C4-2B (cell line): ENCODE measurements around the gene DIRAS1.

Source experiments
- H3K27ac ChIP-seq: fragments of 450-650 bp; 2 replicates; pipeline ENCODE4 v1.5.1; 2017
- ZFX ChIP-seq: fragments of 450-650 bp; IDR thresholded peaks from 2 replicates; pipeline ENCODE4 v1.6.1; 2017
- TF ChIP-seq, protein P1 (sequence below): fragments of 450-650 bp; conservative IDR thresholded peaks from 2 replicates; pipeline ENCODE4 v1.5.1; 2017; ENCODE audit warnings: mild to moderate bottlenecking

DIRAS1 gene

DNA sequence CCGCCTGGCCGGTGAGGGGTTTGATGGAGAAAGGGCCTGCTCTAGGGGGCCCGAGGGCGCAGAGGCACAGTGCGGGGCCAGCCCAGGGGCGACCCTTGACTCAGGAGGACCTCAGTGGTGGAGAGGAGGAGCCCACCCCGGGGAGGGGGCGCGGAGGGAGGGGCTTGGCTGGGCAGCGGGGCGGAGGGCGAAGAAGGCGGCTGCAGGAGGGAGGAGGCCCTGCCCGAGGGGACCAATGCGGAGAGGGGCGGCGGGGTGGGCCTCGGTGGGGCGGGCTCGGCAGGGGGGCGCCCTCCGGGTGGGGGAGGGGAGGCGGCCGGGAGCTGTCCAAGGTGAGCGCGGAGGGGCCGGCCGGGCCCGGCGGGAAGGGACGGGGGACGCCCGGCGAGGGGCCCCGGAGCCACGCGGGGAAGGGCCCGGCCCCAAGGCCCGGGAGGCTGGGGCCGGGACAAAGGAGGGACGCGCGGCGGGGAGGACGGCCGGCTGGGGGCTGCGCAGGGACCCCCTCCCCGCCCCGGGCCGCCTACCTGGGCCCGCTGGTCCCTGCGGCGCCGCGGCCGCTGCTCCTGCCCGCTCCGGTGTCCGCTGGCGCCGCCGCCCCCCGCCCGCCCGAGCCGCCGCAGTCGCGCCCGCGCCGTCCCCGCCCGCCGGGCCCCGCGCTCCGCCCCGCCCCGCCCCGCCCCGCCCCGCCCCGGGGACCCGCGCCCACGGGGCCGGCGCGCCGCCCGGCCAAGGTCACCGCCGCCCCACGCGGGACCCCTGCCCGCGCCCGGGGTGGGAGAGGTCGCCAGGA, at the start of gene DIRAS1:
TSS of gene DIRAS1 (minus strand) at position 596 of the 793 bp plus-strand sequence. CDS start 3,566 bp downstream, outside the sequence.
- H3K27ac ChIP-seq, result peak within 1 kb of the TSS; percentile 38
- TF ChIP-seq ZFX, result no peak
- TF ChIP-seq, protein P1, sequence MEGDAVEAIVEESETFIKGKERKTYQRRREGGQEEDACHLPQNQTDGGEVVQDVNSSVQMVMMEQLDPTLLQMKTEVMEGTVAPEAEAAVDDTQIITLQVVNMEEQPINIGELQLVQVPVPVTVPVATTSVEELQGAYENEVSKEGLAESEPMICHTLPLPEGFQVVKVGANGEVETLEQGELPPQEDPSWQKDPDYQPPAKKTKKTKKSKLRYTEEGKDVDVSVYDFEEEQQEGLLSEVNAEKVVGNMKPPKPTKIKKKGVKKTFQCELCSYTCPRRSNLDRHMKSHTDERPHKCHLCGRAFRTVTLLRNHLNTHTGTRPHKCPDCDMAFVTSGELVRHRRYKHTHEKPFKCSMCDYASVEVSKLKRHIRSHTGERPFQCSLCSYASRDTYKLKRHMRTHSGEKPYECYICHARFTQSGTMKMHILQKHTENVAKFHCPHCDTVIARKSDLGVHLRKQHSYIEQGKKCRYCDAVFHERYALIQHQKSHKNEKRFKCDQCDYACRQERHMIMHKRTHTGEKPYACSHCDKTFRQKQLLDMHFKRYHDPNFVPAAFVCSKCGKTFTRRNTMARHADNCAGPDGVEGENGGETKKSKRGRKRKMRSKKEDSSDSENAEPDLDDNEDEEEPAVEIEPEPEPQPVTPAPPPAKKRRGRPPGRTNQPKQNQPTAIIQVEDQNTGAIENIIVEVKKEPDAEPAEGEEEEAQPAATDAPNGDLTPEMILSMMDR, result no peak

DNA sequence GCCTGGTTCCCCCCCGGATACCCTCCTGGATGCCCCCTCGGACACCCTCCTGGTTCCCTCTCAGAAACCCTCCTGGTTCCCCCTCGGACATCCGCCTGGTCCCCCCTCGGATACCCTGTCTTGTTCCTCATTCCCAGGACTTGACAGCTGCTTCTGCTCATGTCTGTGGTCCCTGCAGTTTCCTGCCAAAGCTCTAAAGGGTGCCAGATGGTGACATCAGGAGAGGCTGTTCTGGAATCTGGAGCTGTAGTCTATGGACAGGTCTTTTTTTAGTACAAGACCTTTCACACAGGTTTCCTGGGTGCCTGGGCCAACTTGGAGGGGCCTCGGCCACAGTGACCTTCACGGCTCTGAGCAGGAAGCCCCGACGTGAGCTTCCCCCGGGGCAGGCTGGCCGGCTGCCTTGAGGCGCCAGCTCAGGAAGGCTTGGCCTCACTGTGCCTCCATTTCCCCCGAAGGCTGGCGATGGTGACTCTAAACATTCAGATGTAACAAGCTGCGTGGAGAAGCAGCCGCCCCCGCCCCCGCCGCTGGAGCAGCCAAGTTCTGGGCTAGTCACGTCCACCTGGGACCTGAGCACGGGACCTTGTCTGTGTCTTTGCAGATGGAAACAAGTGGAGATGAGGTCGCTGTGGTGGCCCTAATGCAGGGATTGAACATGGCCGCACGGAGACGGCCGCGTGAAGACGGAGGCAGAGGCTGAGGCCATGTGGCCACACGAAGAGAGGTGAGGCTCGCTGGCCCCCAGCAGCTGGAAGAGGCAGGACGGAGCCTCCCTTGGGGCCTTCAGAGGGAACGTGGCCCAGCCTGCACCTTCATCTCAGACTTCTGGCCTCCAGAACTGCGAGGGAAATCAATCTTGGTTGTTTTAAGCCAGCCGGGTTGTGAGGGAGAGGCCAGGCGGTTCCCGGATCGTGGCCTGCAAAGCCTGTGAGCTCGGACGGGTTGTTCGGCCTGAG, 49.2 kb upstream of the DIRAS1 start:
- H3K27ac ChIP-seq, result no peak overlapping the region
- TF ChIP-seq, protein P1, result no peak
- TF ChIP-seq ZFX, result no peak

- TF ChIP-seq, protein P1, result no peak
- no peak for TF ChIP-seq ZFX
Observed at GRCh38 chr19:2769218-2769617, 48.0 kb upstream of the DIRAS1 start.

GRCh38 chr19:2768365-2769132, 47.4 kb upstream of the DIRAS1 start:
- no peak overlapping the region for H3K27ac ChIP-seq
- no peak for TF ChIP-seq ZFX
- TF ChIP-seq, protein P1, result no peak

More at GRCh38 chr19:2769218-2769617, 48.0 kb upstream of the DIRAS1 start:
- H3K27ac ChIP-seq, result no peak overlapping the region

DNA sequence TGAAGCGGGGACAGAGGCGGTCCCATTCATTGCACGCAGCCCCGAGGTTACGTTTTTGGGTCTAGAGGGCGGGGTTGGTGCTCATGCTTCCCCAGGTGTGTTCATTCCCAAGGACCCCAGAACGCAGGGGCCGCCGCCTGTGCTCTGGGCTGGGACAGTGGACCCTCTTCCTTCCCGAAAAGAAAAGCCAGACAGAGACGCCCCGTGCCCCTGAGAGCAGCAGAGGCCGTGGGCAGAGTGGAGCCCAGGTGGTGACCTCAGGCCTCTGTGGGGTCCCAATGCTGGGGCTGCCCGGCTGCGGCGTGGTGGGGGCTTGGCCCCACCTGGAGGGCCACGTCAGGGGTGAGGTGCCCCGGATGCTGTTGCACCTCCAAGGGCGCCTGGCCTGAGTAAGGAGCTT, 46.5 kb upstream of the DIRAS1 start:
- no peak overlapping the region for H3K27ac ChIP-seq
- no peak for TF ChIP-seq ZFX
- TF ChIP-seq, protein P1, result no peak

DNA sequence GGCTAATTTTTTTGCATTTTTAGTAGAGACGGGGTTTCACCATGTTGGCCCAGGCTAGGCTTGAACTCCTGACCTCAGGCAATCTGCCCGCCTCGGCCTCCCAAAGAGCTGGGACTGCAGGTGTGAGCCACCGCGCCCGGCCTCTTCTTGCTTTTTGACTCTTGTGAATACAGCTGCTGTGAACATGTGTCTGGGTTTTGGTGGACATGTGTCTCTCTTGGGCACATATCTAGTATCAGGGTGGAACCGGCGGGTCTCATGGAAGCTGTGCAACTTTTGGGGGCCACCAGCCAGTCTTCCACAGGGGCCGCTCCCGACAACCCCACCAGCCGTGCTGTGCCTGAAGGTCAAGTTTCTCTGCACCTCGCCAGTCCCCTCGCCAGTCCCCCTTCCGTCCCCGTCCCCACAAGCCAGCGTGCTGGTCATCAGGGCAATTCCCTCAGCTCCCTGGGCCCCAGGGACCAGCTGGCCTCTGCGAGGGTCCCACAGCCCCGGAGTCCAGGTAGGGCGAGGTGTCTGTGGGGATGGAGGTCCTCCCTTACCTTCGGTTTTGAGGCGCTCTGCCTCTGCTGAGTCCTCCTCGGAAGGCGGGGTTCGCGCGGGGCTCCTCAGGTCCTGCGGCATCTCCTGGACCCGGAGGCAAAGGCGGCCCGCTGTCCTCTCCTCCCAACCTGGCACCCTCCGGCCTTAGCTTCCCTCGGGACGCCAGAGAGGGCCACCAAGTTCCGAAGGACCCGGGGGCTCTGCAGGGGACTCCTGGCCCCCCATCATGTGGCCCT, 45.6 kb upstream of the DIRAS1 start:
- no peak overlapping the region for H3K27ac ChIP-seq
- TF ChIP-seq, protein P1, result no peak
- TF ChIP-seq ZFX, result no peak
